DND-41 (cell line): ENCODE data around the gene RBM27.

Experiments used
- ATAC-seq: fragments of 200-7000 bp; cut with Tn5 transposase; 3 replicates; pipeline ENCODE4 v1.9.1; 2021; ENCODE audit warnings: low read depth; ENCODE audit not compliant: insufficient read depth
- DNase-seq: peaks from one replicate; pipeline ENCODE4 v3.0.0-alpha.2; 2020
- H2AFZ ChIP-seq: 2 replicates; pipeline ENCODE4 v1.6.0; 2012; ENCODE audit warnings: low read depth, low read length
- H3K27ac ChIP-seq: 2 replicates; pipeline ENCODE4 v1.5.1; 2012; ENCODE audit warnings: low read length, inconsistent platforms
- H3K27me3 ChIP-seq: fragments of 200-600 bp; sonication (generic); 2 replicates; pipeline ENCODE4 v1.6.0; 2012; ENCODE audit warnings: low read length, mild to moderate bottlenecking, inconsistent platforms; ENCODE audit not compliant: insufficient read depth, poor library complexity
- H3K36me3 ChIP-seq: 2 replicates; pipeline ENCODE4 v1.5.1; 2012; ENCODE audit warnings: low read length, inconsistent platforms; ENCODE audit not compliant: insufficient read depth
- H3K4me1 ChIP-seq: 2 replicates; pipeline ENCODE4 v1.5.1; 2012; ENCODE audit warnings: mild to moderate bottlenecking, low read length; ENCODE audit not compliant: insufficient read depth
- H3K4me2 ChIP-seq: 2 replicates; pipeline ENCODE4 v1.6.0; 2012; ENCODE audit warnings: mild to moderate bottlenecking, moderate library complexity, low read length, inconsistent platforms; ENCODE audit not compliant: insufficient read depth
- H3K4me3 ChIP-seq, 2 experiments: fragments of 200-600 bp in 1 of 2; shearing (Covaris generic) in 1 of 2; 2 replicates each; pipeline ENCODE4 v1.5.1; 2012 to 2016; ENCODE audit warnings: inconsistent platforms in 2 of 2, low read length in 2 of 2, mild to moderate bottlenecking in 2 of 2, low read depth in 1 of 2, moderate library complexity in 1 of 2
- H3K79me2 ChIP-seq: 2 replicates; pipeline ENCODE4 v1.6.0; 2012; ENCODE audit warnings: low read length, inconsistent platforms; ENCODE audit not compliant: insufficient read depth
- H3K9ac ChIP-seq: 2 replicates; pipeline ENCODE4 v1.6.0; 2012; ENCODE audit warnings: low read depth, mild to moderate bottlenecking, inconsistent platforms, low read length, moderate library complexity
- H3K9me3 ChIP-seq: 2 replicates; pipeline ENCODE4 v1.5.1; 2012; ENCODE audit warnings: low read length, moderate library complexity, mild to moderate bottlenecking, inconsistent platforms; ENCODE audit not compliant: insufficient read depth, severe bottlenecking
- H4K20me1 ChIP-seq: 2 replicates; pipeline ENCODE4 v1.6.0; 2012; ENCODE audit warnings: low read length; ENCODE audit not compliant: insufficient read depth
- CTCF ChIP-seq: IDR thresholded peaks from 2 replicates; pipeline ENCODE4 v1.5.1; 2012; ENCODE audit warnings: borderline replicate concordance, low read length, moderate library complexity, mild to moderate bottlenecking; ENCODE audit not compliant: poor library complexity, severe bottlenecking; ENCODE audit errors: extremely low read depth
- EZH2 ChIP-seq: IDR thresholded peaks from 3 replicates; pipeline ENCODE4 v1.6.1; 2012; ENCODE audit warnings: borderline replicate concordance, low read depth, mild to moderate bottlenecking, moderate library complexity, low read length, inconsistent platforms; ENCODE audit not compliant: severe bottlenecking

The RBM27 gene

GRCh38 chr5:146185161-146185560 is 18.2 kb upstream of the RBM27 start:
- Histone ChIP-seq H3K4me2 (no peak overlapping the region), H2AFZ (no peak overlapping the region), H4K20me1 (peaks cover 4% of the 10 kb centered on the region; the same call in 1 of the 2 replicates), H3K9me3 (no peaks in the 10 kb centered on the region), H3K4me3 (no peak overlapping the region), H3K4me1 (peaks cover 23% of the 10 kb centered on the region), H3K27me3 (no peaks in the 10 kb centered on the region), H3K9ac (no peak overlapping the region), H3K79me2 (peaks cover 23% of the 10 kb centered on the region), H3K27ac (no peak overlapping the region), H3K36me3 (peaks cover 5% of the 10 kb centered on the region)
- ATAC-seq (no peak), DNase-seq (no peak)
- TF ChIP-seq CTCF (no peak), EZH2 (no peak)

DNA sequence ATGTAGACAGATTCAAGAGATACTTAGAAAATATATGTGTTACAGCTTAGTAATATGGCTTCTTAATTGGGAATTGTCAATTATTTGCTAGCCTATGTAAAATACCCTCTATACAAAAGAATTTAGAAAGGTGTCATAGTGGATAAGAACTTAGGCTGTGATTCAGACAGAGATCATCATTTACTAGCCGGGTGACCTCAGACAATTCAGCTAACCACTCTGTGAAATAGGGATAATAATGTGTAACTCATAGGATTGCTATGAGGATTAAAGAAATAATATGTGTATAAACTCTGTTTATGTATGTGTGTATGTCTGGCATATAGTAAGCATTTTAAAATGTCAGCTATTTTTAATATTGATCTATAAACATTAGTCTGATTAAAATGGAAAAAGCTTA is 15.0 kb upstream of the RBM27 start:
- H3K4me3 ChIP-seq: no peak overlapping the region
- TF ChIP-seq EZH2 (no peak), CTCF (no peak)
- no peaks in the 10 kb centered on the region for H3K9me3 ChIP-seq
- H3K27me3 ChIP-seq: no peaks in the 10 kb centered on the region
- no peak overlapping the region for H3K9ac ChIP-seq
- peaks cover 3% of the 10 kb centered on the region for H3K4me1 ChIP-seq
- no peaks in the 10 kb centered on the region for H3K79me2 ChIP-seq
- no peak overlapping the region for H3K4me2 ChIP-seq
- no peaks in the 10 kb centered on the region for H3K36me3 ChIP-seq
- H2AFZ ChIP-seq: no peak overlapping the region
- ATAC-seq: no peak
- DNase-seq: no peak
- no peaks in the 10 kb centered on the region for H4K20me1 ChIP-seq
- H3K27ac ChIP-seq: no peak overlapping the region

GRCh38 chr5:146192571-146193043 is 10.8 kb upstream of the RBM27 start:
- H3K9ac ChIP-seq: no peak overlapping the region
- H4K20me1 ChIP-seq: no peaks in the 10 kb centered on the region
- no peak overlapping the region for H3K4me2 ChIP-seq
- no peaks in the 10 kb centered on the region for H3K79me2 ChIP-seq
- no peak overlapping the region; the same call in 1 of the 2 replicates for H2AFZ ChIP-seq
- H3K27me3 ChIP-seq: no peaks in the 10 kb centered on the region
- no peaks in the 10 kb centered on the region for H3K4me1 ChIP-seq
- no peaks in the 10 kb centered on the region for H3K36me3 ChIP-seq
- H3K4me3 ChIP-seq: no peak overlapping the region
- ATAC-seq: no peak
- H3K27ac ChIP-seq: no peak overlapping the region
- H3K9me3 ChIP-seq: no peaks in the 10 kb centered on the region
- no peak for DNase-seq
- TF ChIP-seq EZH2 (no peak), CTCF (no peak)

DNA sequence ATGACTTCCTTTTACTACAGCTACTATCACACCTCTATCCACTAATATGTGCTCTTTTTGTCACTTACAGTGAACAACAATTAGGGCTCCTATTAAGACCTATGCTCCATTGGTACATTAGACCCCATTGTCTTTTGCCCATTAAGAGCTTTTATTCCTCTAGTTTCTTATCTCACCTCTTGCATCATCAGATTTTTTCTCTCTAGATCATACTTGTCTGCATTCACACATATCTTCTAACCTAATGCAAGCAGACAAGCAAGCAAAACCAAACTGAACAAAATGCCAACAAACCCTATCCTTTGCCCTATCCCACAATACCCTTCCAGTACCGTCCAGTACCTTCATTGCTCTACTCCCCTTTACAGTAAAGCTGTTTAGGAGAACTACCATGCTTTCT is 10.1 kb upstream of the RBM27 start:
- no peaks in the 10 kb centered on the region for H3K79me2 ChIP-seq

More for the DNA sequence above, 10.1 kb upstream of the RBM27 start:
- TF ChIP-seq CTCF: no peak
- no peak for TF ChIP-seq EZH2
- Histone ChIP-seq H3K9ac (no peak overlapping the region), H3K36me3 (no peaks in the 10 kb centered on the region), H4K20me1 (no peaks in the 10 kb centered on the region), H2AFZ (no peak overlapping the region), H3K4me2 (no peak overlapping the region), H3K4me3 (no peak overlapping the region), H3K9me3 (no peaks in the 10 kb centered on the region), H3K4me1 (no peaks in the 10 kb centered on the region), H3K27me3 (no peaks in the 10 kb centered on the region), H3K27ac (no peak overlapping the region)
- ATAC-seq: no peak
- DNase-seq: no peak
